Measurements from ENCODE around the gene SCAF11.
A peak's percentile ranks its signal among the peaks of the same experiment; 100 is the strongest.
"Not testable (repeated sequence)": the region's sequence is repeated elsewhere in the genome, so short reads cannot be mapped to it uniquely, and the experiment has no call there.

SCAF11 gene

GRCh38 chr12:45990468-45991283 is at the start of gene SCAF11:
Gene SCAF11, minus strand, starts transcription at chr12:45990574. Its CDS starts 26,407 bp downstream, at chr12:45964167.
- intact Hi-C loops (cut with DNase I), result loop anchor here (2.0 to 10.0 kb wide), 3 partner anchors 164 to 382 kb away; partner anchors contain the start of genes ARID2 and SLC38A2
- DNase-seq, result peak; percentile 98 to 100 (median 100)

- DNase-seq; intact Hi-C loops (cut with DNase I): not testable (repeated sequence)
Measured at GRCh38 chr12:46037066-46037465, 46.7 kb upstream of the SCAF11 start.

GRCh38 chr12:46027172-46027571 is 36.8 kb upstream of the SCAF11 start:
- no peak for DNase-seq
- intact Hi-C loops (cut with DNase I), result no loop called here

- intact Hi-C loops (cut with DNase I), result no loop called here
- DNase-seq, result no peak
Measured at GRCh38 chr12:46024099-46024498, 33.7 kb upstream of the SCAF11 start.

- DNase-seq, result no peak
- intact Hi-C loops (cut with DNase I), result no loop called here
Measured at GRCh38 chr12:46020768-46021167, 30.4 kb upstream of the SCAF11 start.

GRCh38 chr12:46018712-46019111 is 28.3 kb upstream of the SCAF11 start:
- intact Hi-C loops (cut with DNase I); DNase-seq: not testable (repeated sequence)

GRCh38 chr12:46017866-46018375 is 27.5 kb upstream of the SCAF11 start:
- DNase-seq; intact Hi-C loops (cut with DNase I): not testable (repeated sequence)

GRCh38 chr12:46005823-46006222 is 15.4 kb upstream of the SCAF11 start:
- no peak for DNase-seq
- intact Hi-C loops (cut with DNase I), result no loop called here

- no peak for DNase-seq
- intact Hi-C loops (cut with DNase I), result no loop called here
Measured at GRCh38 chr12:46005151-46005797, 14.9 kb upstream of the SCAF11 start.

GRCh38 chr12:46004715-46005114 is 14.3 kb upstream of the SCAF11 start:
- intact Hi-C loops (cut with DNase I), result no loop called here
- DNase-seq, result no peak

GRCh38 chr12:46000076-46000475 is 9.7 kb upstream of the SCAF11 start:
- DNase-seq; intact Hi-C loops (cut with DNase I): not testable (repeated sequence)

- peak; percentile 37 to 92 (median 82) for DNase-seq
- intact Hi-C loops (cut with DNase I), result loop anchor here (5.0 to 10.0 kb wide), 2 partner anchors 160 to 378 kb away; partner anchors contain the start of gene SLC38A2
Measured at GRCh38 chr12:45994736-45995135, 4.4 kb upstream of the SCAF11 start.

- intact Hi-C loops (cut with DNase I), result loop anchor here (2.0 to 10.0 kb wide), 3 partner anchors 163 to 381 kb away; partner anchors contain the start of genes ARID2 and SLC38A2
- peak; percentile 51 to 93 (median 80) for DNase-seq
Measured at GRCh38 chr12:45991284-45992249, 1.2 kb upstream of the SCAF11 start.

GRCh38 chr12:45989721-45990467 is 480 bp downstream of the SCAF11 start:
- intact Hi-C loops (cut with DNase I), result loop anchor here (2.0 to 10.0 kb wide), 3 partner anchors 165 to 382 kb away; partner anchors contain the start of genes ARID2 and SLC38A2
- peak; percentile 56 to 90 (median 75) for DNase-seq

- no peak for DNase-seq
Measured at GRCh38 chr12:45989287-45989686, 1.1 kb downstream of the SCAF11 start.

GRCh38 chr12:45988264-45988663 is 2.1 kb downstream of the SCAF11 start:
- no peak for DNase-seq
- intact Hi-C loops (cut with DNase I), result no loop called here

More at GRCh38 chr12:45989287-45989686, 1.1 kb downstream of the SCAF11 start:
- intact Hi-C loops (cut with DNase I), result no loop called here

GRCh38 chr12:45987340-45987727 is 3.0 kb downstream of the SCAF11 start:
- no peak for DNase-seq
- intact Hi-C loops (cut with DNase I), result no loop called here

All from head of caudate nucleus (tissue), 42 donors.